ENCODE measurements around the gene ESRRA. TPM values are rescaled to one million over a fixed set of nuclear protein-coding genes. Genes with fewer than 3 reads are reported as not detected.

ESRRA gene
- total RNA-seq, 6 experiments from 2014 or later, result 18.9 to 25.0 (median 21.7) TPM

DNA sequence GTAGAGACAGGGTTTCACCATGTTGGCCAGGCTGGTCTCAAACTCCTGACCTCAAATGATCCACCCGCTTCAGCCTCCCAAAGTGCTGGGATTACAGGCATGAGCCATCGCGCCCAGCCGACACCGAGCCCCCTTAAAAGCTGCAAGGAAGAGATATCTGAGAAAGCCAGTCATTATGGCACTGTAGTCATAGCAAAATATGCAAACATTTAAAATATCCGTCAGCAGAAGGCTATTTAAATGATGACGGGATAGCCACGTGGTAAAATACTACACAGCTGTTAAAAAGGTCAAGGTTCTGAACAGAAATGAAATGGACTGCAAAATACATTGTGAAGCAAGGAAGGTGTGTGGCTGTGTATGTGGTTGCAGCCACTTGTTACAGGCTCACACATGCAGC, 28.2 kb downstream of the ESRRA start:
- H3K27me3 Mint-ChIP-seq (ENCODE audit: insufficient read depth), result peaks cover 7% of the 10 kb centered on the region; the same call in 1 of the 2 replicates

DNA sequence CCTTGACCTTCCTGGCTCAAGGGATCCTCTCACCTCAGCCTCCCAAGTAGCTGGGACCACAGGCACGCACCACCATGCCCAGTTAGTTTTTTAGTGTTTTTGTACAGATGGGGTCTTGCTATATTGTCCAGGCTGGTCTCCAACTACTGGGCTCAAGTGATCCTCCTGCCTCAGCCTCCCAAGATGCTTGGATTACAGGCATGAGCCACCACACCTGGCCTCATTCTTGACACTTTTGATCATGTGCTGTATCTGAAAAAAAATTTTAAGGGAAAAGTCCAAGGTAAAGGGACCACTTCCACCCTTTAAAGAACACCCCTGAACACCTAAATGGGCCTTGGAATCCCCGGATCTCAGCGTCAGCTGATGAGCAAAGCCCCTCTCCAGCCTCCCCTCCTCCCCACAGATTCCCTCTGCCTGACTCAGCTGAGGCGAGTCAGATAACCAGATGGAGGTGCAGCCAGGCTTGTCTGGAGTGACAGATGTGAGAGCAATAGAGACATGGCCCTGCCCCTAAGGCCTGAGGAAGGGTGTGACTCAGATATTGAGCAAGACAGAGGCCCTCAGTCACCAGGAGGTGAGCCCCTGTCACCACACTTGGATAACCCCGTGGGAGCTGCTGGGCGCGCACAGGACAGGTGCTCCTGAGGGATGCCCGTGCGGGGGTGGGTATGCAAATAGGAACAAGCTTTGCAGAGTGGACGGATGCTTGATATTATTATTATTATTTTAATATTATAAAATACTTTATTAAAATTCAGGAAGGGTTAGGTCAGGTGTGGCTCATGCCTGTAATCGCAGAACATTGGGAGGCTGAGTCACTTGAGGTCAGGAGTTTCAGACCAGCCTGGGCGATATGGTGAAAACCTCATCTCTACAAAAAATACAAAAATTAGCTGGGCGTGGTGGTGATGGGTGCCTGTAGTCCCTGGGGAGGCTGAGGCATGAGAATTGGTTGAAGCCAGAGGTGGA, 29.7 kb downstream of the ESRRA start:
- Mint-ChIP-seq H3K9me3 (no peaks in the 10 kb centered on the region), H3K27ac (peak overlapping the region; percentile 78), H3K4me1 (ENCODE audit: low read depth) (peaks cover 22% of the 10 kb centered on the region), H3K27me3 (ENCODE audit: insufficient read depth) (peaks cover 4% of the 10 kb centered on the region; the same call in 1 of the 2 replicates), H3K4me3 (peak overlapping the region; percentile 41), H3K36me3 (ENCODE audit: low read depth) (no peaks in the 10 kb centered on the region)
- TF ChIP-seq, protein P1, sequence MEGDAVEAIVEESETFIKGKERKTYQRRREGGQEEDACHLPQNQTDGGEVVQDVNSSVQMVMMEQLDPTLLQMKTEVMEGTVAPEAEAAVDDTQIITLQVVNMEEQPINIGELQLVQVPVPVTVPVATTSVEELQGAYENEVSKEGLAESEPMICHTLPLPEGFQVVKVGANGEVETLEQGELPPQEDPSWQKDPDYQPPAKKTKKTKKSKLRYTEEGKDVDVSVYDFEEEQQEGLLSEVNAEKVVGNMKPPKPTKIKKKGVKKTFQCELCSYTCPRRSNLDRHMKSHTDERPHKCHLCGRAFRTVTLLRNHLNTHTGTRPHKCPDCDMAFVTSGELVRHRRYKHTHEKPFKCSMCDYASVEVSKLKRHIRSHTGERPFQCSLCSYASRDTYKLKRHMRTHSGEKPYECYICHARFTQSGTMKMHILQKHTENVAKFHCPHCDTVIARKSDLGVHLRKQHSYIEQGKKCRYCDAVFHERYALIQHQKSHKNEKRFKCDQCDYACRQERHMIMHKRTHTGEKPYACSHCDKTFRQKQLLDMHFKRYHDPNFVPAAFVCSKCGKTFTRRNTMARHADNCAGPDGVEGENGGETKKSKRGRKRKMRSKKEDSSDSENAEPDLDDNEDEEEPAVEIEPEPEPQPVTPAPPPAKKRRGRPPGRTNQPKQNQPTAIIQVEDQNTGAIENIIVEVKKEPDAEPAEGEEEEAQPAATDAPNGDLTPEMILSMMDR (IDR thresholded peaks at IDR 0.05), result no peak
- DNase-seq, result peak; percentile 94

More for the DNA sequence above, 28.2 kb downstream of the ESRRA start:
- Mint-ChIP-seq H3K36me3 (ENCODE audit: low read depth) (no peaks in the 10 kb centered on the region), H3K9me3 (no peaks in the 10 kb centered on the region), H3K4me3 (no peak overlapping the region), H3K4me1 (ENCODE audit: low read depth) (peaks cover 22% of the 10 kb centered on the region), H3K27ac (no peak overlapping the region)
- TF ChIP-seq, protein P1 (IDR thresholded peaks at IDR 0.05), result no peak
- no peak for DNase-seq

DNA sequence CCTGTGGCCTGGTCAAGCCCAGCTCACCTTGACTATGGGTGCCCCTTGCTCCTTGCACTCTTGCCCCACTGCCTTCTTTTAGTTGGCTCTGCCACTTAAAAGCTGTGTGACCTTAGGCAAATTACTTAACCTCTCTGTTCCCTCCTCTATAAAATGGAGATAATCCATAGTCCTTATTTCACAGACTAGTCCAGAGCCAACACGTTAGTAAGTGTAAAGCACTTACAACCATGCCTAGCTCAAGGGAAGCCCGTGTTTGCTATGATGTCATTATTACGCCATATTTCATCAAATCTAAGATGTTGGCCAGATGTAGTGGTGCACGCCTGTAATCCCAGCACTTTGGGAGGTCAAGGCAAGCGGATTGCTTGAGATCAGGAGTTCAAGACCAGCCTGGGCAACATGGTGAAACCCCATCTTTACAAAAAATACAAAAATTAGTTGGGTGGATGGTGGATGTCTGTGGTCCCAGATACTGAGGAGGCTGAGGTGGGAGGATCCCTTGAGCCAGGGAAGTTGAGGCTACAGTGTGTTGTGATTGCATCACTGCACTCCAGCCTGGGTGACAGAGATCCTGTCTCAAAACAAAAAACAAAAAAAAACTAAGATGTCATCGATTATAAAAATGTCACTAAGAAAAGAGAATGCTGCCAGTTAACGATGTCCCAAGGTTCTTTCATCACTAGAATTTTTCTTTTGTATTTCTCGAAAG, 32.4 kb downstream of the ESRRA start:
- Mint-ChIP-seq H3K27ac (no peak overlapping the region), H3K9me3 (no peaks in the 10 kb centered on the region)

DNA sequence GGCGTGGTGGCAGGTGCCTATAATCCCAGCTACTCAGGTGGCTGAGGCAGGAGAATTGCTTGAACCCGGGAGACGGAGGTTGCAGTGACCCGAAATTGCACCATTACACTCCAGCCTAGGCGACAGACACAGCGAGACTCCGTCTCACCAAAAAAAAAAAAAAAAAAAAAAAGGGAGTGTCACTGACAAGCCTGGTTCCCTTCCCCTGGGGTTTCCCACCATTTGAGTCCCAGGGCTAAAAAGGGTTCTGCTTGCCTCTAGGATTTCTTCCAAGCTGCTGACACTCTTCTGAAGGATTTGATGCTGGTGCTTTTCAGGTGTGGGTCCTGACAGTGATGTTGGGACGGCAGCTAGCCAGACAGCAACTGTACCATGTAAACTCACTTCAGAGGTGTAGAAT, 33.4 kb downstream of the ESRRA start:
- TF ChIP-seq, protein P1 (IDR thresholded peaks at IDR 0.05), result no peak
- Mint-ChIP-seq H3K9me3 (no peaks in the 10 kb centered on the region), H3K36me3 (ENCODE audit: low read depth) (no peaks in the 10 kb centered on the region), H3K27me3 (ENCODE audit: insufficient read depth) (peaks cover 5% of the 10 kb centered on the region; the same call in 1 of the 2 replicates), H3K4me3 (no peak overlapping the region), H3K27ac (no peak overlapping the region), H3K4me1 (ENCODE audit: low read depth) (peaks cover 12% of the 10 kb centered on the region)
- DNase-seq, result no peak

More for the DNA sequence above, 32.4 kb downstream of the ESRRA start:
- Mint-ChIP-seq H3K4me1 (ENCODE audit: low read depth) (peaks cover 12% of the 10 kb centered on the region), H3K4me3 (no peak overlapping the region), H3K36me3 (ENCODE audit: low read depth) (no peaks in the 10 kb centered on the region), H3K27me3 (ENCODE audit: insufficient read depth) (peaks cover 5% of the 10 kb centered on the region; the same call in 1 of the 2 replicates)
- TF ChIP-seq, protein P1 (IDR thresholded peaks at IDR 0.05), result no peak
- DNase-seq, result no peak

DNA sequence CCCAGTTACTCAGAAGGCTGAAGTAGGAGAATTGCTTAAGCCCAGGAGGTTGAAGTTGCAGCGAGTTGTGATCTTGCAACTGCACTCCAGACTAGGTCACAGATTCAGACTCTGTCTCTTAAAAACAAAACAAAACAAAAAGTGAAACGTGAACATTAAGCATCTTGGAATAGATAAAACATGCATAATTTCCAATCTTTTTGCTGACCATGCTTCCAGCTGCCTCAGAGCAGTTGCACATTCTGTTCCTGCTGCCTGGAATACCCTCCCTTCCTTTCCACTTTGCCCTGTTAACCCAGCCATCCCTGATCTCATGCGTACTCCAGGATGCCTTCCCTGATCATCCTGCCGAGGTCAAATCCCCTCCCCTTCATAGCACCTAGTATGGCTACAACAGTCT, 34.0 kb downstream of the ESRRA start:
- TF ChIP-seq, protein P1 (IDR thresholded peaks at IDR 0.05), result no peak
- H3K9me3 Mint-ChIP-seq, result no peaks in the 10 kb centered on the region
- no peak overlapping the region for H3K4me3 Mint-ChIP-seq
- H3K27ac Mint-ChIP-seq, result no peak overlapping the region
- peaks cover 12% of the 10 kb centered on the region for H3K4me1 Mint-ChIP-seq (ENCODE audit: low read depth)
- H3K36me3 Mint-ChIP-seq (ENCODE audit: low read depth), result no peaks in the 10 kb centered on the region
- peaks cover 5% of the 10 kb centered on the region; the same call in 1 of the 2 replicates for H3K27me3 Mint-ChIP-seq (ENCODE audit: insufficient read depth)
- DNase-seq, result no peak
